Suprapubic skin (tissue), 4 donors: ENCODE measurements around the gene ARHGAP10.

Source experiments
- EP300 ChIP-seq: sonication (generic); formaldehyde crosslinking; IDR thresholded peaks from one replicate; pipeline ENCODE4 v1.6.1; 2017; ENCODE audit warnings: antibody characterized with exemption
- POLR2A ChIP-seq, 2 donors: fragments of 450-650 bp; IDR thresholded peaks; one replicate each; pipeline ENCODE4 v1.6.1; 2017; ENCODE audit warnings: antibody characterized with exemption in 2 of 2, mild to moderate bottlenecking in 2 of 2, moderate library complexity in 2 of 2
- POLR2AphosphoS5 ChIP-seq, 3 donors: sonication (generic); formaldehyde crosslinking; IDR thresholded peaks; one replicate each; pipeline ENCODE4 v1.6.1; 2017; ENCODE audit warnings: antibody characterized with exemption in 3 of 3
- TF ChIP-seq, protein P1 (sequence below), 2 donors: fragments of 200-600 bp in 1 of 2; fragments of 450-650 bp in 1 of 2; sonication (generic) in 1 of 2; IDR thresholded peaks; one replicate each; pipeline ENCODE4 v1.5.1; 2016 to 2019; ENCODE audit warnings: antibody characterized with exemption in 2 of 2, mild to moderate bottlenecking in 1 of 2, moderate library complexity in 1 of 2

DNA sequence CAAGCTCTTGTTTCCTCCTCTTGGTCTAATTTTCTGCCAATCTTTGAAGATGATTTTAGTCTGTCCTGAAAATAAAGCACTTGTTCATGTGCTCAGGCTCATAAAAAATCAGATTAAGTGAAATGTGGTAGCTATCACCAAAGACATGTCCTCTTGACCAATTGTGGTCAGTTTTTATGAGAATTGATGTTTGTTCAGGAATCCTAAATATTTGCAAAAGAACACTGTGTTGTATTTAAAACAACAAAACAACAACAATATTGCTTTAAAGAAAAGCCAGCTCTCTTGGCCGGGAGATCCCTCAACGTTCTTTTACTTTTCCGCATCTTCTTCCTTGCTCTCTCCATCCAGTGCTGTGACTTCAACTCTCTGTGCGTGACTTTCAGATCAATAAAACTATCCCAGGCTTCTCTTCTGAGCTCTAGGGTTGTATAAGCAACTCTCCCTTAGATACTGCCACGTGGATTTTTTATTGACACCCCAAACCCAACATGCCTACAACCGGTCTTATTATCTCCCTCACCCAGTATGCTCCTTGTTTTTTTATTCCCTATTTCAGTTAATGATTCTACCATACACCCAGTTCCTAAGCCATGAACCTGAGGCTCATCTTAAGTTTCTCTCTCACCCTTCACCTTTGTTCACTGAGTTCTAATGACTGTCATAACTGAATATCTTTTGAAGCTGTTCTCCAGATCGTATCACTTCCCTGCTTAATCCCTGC, 309.9 kb downstream of the ARHGAP10 start:
- TF ChIP-seq, protein P1, sequence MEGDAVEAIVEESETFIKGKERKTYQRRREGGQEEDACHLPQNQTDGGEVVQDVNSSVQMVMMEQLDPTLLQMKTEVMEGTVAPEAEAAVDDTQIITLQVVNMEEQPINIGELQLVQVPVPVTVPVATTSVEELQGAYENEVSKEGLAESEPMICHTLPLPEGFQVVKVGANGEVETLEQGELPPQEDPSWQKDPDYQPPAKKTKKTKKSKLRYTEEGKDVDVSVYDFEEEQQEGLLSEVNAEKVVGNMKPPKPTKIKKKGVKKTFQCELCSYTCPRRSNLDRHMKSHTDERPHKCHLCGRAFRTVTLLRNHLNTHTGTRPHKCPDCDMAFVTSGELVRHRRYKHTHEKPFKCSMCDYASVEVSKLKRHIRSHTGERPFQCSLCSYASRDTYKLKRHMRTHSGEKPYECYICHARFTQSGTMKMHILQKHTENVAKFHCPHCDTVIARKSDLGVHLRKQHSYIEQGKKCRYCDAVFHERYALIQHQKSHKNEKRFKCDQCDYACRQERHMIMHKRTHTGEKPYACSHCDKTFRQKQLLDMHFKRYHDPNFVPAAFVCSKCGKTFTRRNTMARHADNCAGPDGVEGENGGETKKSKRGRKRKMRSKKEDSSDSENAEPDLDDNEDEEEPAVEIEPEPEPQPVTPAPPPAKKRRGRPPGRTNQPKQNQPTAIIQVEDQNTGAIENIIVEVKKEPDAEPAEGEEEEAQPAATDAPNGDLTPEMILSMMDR (IDR thresholded peaks at IDR 0.05), result no peak
- TF ChIP-seq POLR2A (IDR thresholded peaks at IDR 0.05) (no peak), POLR2AphosphoS5 (IDR thresholded peaks at IDR 0.05) (no peak), EP300 (no peak)
